Breast epithelium (tissue), 4 donors: ENCODE results near the gene GNPTG. TPM values are rescaled to one million over a fixed set of nuclear protein-coding genes. Genes with fewer than 3 reads are reported as not detected.

ENCODE experiments used
- DNase-seq, 2 donors: peaks; one replicate each; pipeline ENCODE4 v3.0.0-alpha.2; 2019; ENCODE audit warnings: low spot score in 2 of 2
- H3K27ac ChIP-seq, 2 donors: fragments of 200-600 bp; sonication (generic) in 1 of 2; one replicate each; pipeline ENCODE4 v1.5.1; 2016 to 2019; ENCODE audit warnings: mild to moderate bottlenecking in 1 of 2
- H3K27me3 ChIP-seq, 2 donors: fragments of 200-600 bp; sonication (generic) in 1 of 2; one replicate each; pipeline versions ENCODE4 v1.5.1 to v1.6.0; 2017 to 2019; ENCODE audit warnings: control low read depth in 1 of 2, mild to moderate bottlenecking in 1 of 2
- H3K36me3 ChIP-seq: fragments of 200-600 bp; one replicate; pipeline ENCODE4 v1.5.1; 2019
- H3K4me1 ChIP-seq, 2 donors: fragments of 200-600 bp; sonication (generic); one replicate each; pipeline ENCODE4 v1.5.1; 2016 to 2019; ENCODE audit warnings: control low read depth in 1 of 2
- H3K4me3 ChIP-seq, 3 donors: fragments of 200-600 bp; sonication (generic); 1 replicate in 2 of 3; 2 replicates in 1 of 3; pipeline ENCODE4 v1.5.1; 2016 to 2019; ENCODE audit warnings: mild to moderate bottlenecking in 3 of 3, moderate library complexity in 2 of 3
- H3K9me3 ChIP-seq, 2 donors: fragments of 200-600 bp; sonication (generic) in 1 of 2; one replicate each; pipeline ENCODE4 v1.5.1; 2016 to 2019; ENCODE audit warnings: control low read depth in 1 of 2
- POLR2A ChIP-seq: fragments of 450-650 bp; IDR thresholded peaks from one replicate; pipeline ENCODE4 v1.6.1; 2016; ENCODE audit warnings: antibody characterized with exemption, mild to moderate bottlenecking, moderate library complexity
- POLR2AphosphoS5 ChIP-seq, 3 donors: sonication (generic); formaldehyde crosslinking; IDR thresholded peaks; one replicate each; pipeline ENCODE4 v1.6.1; 2017; ENCODE audit warnings: antibody characterized with exemption in 3 of 3
- intact Hi-C: fragments of 100-400 bp; cut with DNase I; formaldehyde crosslinking; loops from one replicate; pipeline ENCODE4 v1.15.1; 2023; ENCODE audit warnings: low total_unique reads
- total RNA-seq, 3 donors: library from RNA; depleted of rRNA; stranded (reverse); fragments of >200 nt; gene quantifications; one replicate each; pipeline ENCODE4 v1.1.0, GENCODE V29; 2016
- TF ChIP-seq, protein P1 (sequence below), 3 donors: fragments of 450-650 bp; IDR thresholded peaks; one replicate each; pipeline ENCODE4 v1.5.1; 2016 to 2017; ENCODE audit warnings: antibody characterized with exemption in 3 of 3, mild to moderate bottlenecking in 3 of 3, moderate library complexity in 3 of 3

GNPTG gene
- total RNA-seq, 3 donors from 2014 or later: 50.5 to 89.3 (median 58.4) TPM

DNA sequence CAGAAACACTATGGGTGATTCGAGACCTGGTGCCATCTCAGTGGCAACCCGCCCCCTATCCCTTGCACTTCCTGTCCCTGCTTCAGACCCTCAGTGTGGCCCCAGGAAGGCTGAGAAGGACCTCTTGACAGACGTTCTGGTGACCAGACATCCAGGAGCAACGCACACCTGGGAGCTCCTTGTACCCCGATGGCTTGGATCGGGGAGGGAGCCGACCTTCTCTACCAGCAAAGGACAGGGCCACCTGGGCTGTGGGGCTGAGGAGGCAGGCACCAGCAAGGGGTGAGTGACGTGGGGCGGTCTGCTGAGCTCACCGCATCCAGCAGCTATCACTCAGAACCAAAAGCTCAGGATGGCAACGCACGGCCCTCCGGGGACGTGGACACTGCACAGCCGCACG is 35.6 kb downstream of the GNPTG start:
- Histone ChIP-seq H3K4me1 (no peaks in the 10 kb centered on the region), H3K9me3 (no peaks in the 10 kb centered on the region), H3K4me3 (no peak overlapping the region), H3K36me3 (no peaks in the 10 kb centered on the region), H3K27me3 (no peaks in the 10 kb centered on the region), H3K27ac (no peak overlapping the region)
- TF ChIP-seq POLR2A (no peak), POLR2AphosphoS5 (IDR thresholded peaks at IDR 0.05) (no peak)
- TF ChIP-seq, protein P1, sequence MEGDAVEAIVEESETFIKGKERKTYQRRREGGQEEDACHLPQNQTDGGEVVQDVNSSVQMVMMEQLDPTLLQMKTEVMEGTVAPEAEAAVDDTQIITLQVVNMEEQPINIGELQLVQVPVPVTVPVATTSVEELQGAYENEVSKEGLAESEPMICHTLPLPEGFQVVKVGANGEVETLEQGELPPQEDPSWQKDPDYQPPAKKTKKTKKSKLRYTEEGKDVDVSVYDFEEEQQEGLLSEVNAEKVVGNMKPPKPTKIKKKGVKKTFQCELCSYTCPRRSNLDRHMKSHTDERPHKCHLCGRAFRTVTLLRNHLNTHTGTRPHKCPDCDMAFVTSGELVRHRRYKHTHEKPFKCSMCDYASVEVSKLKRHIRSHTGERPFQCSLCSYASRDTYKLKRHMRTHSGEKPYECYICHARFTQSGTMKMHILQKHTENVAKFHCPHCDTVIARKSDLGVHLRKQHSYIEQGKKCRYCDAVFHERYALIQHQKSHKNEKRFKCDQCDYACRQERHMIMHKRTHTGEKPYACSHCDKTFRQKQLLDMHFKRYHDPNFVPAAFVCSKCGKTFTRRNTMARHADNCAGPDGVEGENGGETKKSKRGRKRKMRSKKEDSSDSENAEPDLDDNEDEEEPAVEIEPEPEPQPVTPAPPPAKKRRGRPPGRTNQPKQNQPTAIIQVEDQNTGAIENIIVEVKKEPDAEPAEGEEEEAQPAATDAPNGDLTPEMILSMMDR (IDR thresholded peaks at IDR 0.05): no peak
- no peak for DNase-seq
- intact Hi-C loops: no loop called here

DNA sequence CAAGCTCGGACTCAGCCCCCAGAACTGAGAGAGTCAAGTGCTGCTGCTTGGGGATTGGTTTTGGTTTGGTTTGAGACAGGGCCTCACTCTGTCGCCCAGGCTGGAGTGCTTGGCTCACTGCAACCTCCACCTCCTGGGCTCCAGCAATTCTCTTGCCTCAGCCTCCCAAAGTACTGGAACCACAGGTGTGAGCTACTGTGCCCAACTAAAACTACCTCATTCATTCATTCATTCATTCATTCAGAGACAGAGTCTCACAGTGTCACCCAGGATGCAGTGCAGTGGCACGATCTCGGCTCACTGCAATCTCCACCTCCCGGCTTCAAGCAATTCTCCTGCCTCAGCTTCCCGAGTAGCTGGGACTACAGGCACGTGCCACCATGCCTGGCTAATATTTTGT is 38.0 kb downstream of the GNPTG start:
- Histone ChIP-seq H3K36me3 (no peaks in the 10 kb centered on the region), H3K9me3 (no peaks in the 10 kb centered on the region), H3K4me1 (no peaks in the 10 kb centered on the region), H3K27me3 (no peaks in the 10 kb centered on the region), H3K4me3 (no peak overlapping the region), H3K27ac (no peak overlapping the region)
- TF ChIP-seq POLR2A (no peak), POLR2AphosphoS5 (IDR thresholded peaks at IDR 0.05) (no peak)
- TF ChIP-seq, protein P1 (IDR thresholded peaks at IDR 0.05): no peak
- no peak for DNase-seq
- intact Hi-C loops: no loop called here

DNA sequence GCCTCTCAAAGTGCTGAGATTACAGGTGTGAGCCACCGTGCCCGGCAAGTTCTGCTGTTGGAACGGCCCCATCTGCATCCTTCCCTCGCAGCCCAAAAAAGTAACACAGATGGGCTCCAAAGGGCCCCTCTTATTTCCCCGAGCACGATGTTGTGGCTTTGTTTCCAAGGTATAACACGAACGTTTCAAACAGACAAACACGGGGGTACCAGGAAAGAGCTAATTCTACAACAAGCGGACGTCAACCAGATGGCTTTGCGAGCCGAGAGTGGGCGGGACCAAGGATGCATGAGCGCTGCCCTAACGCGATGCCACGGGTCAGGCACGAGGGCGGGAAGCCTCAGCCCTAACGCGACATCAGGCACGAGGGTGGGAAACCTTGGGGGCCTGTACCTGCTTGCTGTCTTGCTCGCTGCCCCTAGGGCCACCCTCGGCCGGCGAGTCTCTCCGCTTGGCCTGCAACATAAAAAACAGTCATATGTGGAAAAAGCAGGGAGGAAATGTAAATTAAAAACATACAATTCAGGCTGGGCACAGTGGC is 38.6 kb downstream of the GNPTG start:
- no peaks in the 10 kb centered on the region for H3K36me3 ChIP-seq
- intact Hi-C loops: no loop called here
- H3K4me3 ChIP-seq: no peak overlapping the region
- DNase-seq: no peak
- no peaks in the 10 kb centered on the region for H3K4me1 ChIP-seq
- no peak overlapping the region for H3K27ac ChIP-seq
- H3K9me3 ChIP-seq: no peaks in the 10 kb centered on the region
- H3K27me3 ChIP-seq: no peaks in the 10 kb centered on the region
- TF ChIP-seq, protein P1 (IDR thresholded peaks at IDR 0.05): no peak
- TF ChIP-seq POLR2A (no peak), POLR2AphosphoS5 (IDR thresholded peaks at IDR 0.05) (no peak)

DNA sequence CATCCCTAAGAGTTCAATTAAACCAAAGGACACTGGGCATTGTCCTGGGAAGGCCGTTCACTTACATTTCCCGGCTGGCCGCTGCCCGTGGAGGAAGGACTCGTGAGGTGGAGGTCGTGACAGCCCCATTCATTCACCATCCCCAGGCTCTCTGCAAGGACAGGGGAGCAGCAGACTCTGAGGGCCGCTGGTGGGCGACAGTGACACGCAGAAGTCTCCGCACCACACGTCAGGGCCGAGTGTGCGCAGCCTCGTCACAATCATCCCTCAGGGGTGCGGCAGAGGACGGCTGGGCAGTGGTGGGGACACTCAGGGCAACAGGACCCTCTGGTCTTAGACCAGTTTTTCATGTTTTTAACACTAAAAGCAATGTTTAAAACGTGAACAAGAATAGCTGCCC is 41.1 kb downstream of the GNPTG start:
- no peak overlapping the region for H3K4me3 ChIP-seq
- H3K27ac ChIP-seq: no peak overlapping the region
- DNase-seq: no peak
- no peaks in the 10 kb centered on the region for H3K36me3 ChIP-seq
- no peaks in the 10 kb centered on the region for H3K27me3 ChIP-seq
- H3K4me1 ChIP-seq: no peaks in the 10 kb centered on the region
- intact Hi-C loops: no loop called here
- TF ChIP-seq POLR2A (no peak), POLR2AphosphoS5 (IDR thresholded peaks at IDR 0.05) (no peak)
- TF ChIP-seq, protein P1 (IDR thresholded peaks at IDR 0.05): no peak
- H3K9me3 ChIP-seq: no peaks in the 10 kb centered on the region

DNA sequence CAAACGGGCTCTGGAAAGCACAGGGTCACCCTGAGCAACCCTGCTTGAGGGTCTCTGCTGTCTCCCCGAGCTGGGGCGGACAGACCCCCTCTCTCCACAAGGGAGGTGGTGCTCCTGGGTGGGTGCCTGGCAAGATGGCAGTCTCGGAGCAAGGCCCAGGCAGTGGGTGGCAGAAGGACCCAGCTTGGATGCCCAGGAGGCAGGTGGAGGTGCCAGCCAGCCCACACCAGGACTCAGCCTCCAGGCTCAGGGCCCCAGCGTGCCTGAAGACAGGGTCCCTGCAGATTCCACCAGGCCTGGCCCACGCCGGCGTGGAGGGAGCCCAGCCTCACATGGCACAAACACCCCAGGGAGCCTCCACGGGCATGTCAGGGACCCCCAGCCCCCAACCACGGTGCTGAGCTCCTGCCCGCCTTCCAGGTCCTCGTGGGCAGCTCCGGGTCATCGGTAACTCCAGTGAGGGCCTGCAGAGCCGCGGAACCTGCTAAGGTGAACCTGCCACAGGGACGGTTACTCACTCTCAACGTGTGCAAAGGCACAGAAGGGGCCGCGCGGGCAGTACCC is 42.0 kb downstream of the GNPTG start:
- Histone ChIP-seq H3K27ac (no peak overlapping the region), H3K9me3 (no peaks in the 10 kb centered on the region), H3K36me3 (no peaks in the 10 kb centered on the region), H3K4me3 (no peak overlapping the region), H3K4me1 (no peaks in the 10 kb centered on the region), H3K27me3 (no peaks in the 10 kb centered on the region)
- no peak for DNase-seq
- TF ChIP-seq POLR2AphosphoS5 (IDR thresholded peaks at IDR 0.05): no peak
- TF ChIP-seq, protein P1 (IDR thresholded peaks at IDR 0.05): no peak
- no peak for TF ChIP-seq POLR2A
- intact Hi-C loops: no loop called here
